ENCODE measurements around the gene MPG.
A peak's percentile ranks its signal among the peaks of the same experiment; 100 is the strongest.

Gene MPG

GRCh38 chr16:83781-84615, 6.0 kb downstream of the MPG start:
- DNase-seq (ENCODE audit: low read depth in 2 of 2), result no peak

DNA sequence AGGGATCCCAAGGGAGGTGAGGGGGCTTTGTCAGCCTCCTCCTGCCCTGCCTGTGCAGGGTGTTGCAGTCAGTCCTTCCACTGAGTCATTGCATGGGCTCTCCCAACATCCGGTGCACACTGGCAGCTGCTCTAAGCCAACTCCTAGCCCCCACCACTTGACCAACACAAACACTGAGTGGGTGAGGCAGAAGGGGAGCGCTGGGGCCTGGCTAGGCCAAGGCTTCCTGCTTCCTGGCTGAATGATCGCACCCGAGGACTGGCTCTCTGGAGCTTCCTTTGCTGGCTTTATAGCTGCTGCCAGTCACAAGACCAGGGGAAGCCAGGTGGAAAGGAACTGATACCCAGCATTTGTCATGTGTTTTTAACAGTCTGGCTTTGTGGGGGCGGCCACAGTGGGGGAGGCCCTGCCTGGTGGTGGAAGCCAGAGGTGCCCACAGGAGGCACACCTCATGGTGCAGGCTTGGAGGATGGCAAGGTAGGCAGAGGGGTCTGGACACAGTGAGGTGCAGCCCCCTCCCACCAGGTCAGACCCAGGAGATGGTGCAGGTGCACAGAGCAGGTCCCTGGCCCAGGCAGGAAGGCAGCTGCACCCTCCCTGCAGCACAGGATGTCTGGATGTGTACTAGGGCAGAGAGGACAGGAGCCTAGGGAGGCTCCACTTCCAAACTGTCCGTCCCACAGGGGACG, 6.8 kb downstream of the MPG start:
- DNase-seq (ENCODE audit: low read depth in 2 of 2), result peak; percentile 35 to 44

- no peak for DNase-seq (ENCODE audit: low read depth in 2 of 2)
Observed at GRCh38 chr16:85407-85782, 7.4 kb downstream of the MPG start.

GRCh38 chr16:85865-86264, 7.8 kb downstream of the MPG start:
- no peak for DNase-seq (ENCODE audit: low read depth in 2 of 2)

DNA sequence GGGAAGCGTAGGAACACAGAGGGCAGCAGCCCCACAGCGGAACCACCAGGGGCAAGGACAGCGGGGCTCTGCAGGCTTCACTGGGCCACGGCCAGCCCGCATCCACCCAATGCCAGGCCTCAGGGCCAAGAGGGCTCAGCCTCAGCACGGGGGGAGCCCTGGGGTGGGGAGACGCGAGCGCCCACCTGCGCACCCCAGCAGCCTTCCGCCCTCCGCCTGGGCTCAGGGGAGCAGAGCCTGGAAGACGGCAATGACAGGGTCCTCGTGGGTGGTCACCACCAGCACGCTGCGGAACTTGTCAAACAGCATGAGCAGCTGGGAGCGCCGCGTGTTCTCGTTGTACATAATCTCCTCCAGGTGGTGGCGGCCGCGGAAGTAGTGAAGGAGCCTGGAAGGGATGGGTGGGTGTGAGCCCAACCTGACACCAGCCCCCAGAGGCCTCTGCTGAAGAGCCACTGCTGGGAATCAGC, 8.5 kb downstream of the MPG start:
- no peak for DNase-seq (ENCODE audit: low read depth in 2 of 2)

GRCh38 chr16:88613-89012, 10.6 kb downstream of the MPG start:
- no peak for DNase-seq (ENCODE audit: low read depth in 2 of 2)

DNA sequence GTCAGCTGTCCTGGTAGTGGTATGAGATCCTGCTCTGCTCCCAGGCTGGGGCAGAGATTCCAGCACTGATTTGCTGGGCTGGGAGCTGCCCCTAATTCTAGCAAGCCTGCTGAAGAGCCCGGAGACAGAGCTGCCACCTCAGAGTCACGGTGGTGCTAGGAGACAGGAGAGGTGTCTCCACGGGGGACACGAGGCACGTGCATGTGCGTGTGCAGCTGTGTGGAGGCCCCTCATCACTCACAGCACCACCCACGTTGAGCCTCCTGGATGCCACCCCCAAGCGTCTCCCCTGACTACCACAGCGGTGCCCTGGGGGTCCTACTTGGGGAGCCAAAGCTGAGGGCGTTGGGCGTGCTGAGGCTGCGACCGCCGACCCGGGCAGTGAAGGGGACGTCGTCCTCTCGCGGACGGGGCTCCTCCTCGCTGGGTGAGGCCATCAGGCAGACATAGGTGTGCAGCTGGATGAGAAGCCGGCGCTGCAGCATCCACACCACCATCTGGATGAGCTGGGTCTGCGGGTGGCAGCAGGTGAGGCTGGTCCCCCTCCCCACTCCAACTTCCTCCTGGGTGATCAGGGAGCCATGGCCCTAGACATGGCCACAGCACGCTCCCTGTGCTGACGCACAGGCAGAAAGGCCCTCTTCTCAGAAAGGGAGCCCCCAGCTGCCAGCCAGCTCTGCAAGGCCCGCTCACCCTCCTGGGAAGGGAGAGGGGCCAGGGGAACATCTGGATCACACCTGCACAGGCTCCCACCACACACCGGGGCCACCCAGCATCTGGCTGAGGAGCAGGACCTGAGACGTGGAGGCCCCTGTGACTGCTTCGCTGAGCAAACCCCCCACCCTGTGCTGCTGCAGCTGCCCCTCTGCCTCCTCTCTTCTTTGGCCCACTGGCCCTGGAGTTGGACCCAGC, 11.6 kb downstream of the MPG start:
- DNase-seq (ENCODE audit: low read depth in 2 of 2), result no peak

- DNase-seq (ENCODE audit: low read depth in 2 of 2), result no peak
Observed at GRCh38 chr16:91484-91883, 13.5 kb downstream of the MPG start.

DNA sequence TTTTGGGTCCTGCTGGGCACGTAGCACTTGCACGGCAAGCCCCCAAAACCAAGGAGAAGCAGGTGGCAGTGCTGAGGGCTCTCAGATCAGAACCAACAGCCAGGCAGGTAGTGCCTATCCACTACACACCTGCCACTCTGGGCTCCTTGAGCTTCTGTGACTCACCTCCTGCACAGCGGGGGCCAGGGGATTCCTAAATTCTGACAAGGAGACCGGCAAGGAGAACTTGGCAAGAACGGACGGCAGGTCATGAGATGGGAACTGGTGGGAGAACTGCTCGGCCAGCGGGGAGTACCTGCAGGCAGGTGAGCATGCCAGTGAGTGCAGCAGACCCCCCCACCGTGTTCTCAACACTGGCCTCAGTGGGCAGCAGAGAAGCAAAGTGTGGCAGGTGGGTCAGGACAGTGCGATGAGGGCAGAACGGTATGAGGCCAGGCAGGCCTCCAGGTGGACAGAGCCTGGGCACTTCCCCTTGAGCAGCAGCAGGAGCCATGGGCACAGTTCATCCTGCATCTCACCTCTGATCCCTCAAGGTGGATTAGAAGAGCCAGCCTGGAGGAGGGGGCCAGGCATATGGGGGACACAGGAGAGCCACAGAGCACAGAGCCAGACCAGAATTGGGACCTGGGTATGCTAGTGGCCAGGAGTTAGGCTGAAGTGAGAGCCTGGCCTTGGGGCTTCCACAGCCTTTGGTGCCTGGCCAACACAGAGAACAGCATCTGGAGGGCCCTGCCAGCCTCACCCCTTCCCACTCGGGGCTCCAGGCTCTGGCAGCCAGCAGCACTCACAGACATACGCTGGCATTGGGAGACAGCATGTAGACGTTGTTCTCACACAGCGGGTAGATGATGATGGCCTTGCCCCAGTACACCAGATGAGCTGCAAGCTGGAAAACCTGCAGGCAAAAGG, 14.7 kb downstream of the MPG start:
- no peak for DNase-seq (ENCODE audit: low read depth in 2 of 2)

GRCh38 chr16:94918-95265, 16.9 kb downstream of the MPG start:
- DNase-seq (ENCODE audit: low read depth in 2 of 2), result no peak

GRCh38 chr16:96935-97381, 18.9 kb downstream of the MPG start:
- peak; percentile 83 to 84 for DNase-seq (ENCODE audit: low read depth in 2 of 2)

DNA sequence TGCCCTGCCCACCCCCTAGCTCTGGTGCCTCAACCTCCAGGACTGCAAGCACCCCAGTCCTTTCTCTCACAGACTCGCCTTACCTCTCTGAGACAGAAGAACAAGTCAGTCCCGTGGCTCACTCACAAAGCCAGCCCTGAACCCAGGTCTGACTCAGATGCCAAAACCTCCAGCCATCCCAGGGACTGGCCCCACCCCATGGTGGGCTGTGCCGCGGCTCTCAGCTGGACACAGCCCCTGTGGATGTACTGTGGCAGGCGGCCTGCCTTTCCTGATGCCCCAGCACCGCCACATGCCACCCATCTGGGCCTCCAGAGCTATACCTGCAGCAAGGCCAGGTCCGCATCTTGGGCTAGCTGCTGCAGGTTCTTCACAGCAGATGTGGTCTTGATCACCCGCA, 19.8 kb downstream of the MPG start:
- no peak for DNase-seq (ENCODE audit: low read depth in 2 of 2)

DNA sequence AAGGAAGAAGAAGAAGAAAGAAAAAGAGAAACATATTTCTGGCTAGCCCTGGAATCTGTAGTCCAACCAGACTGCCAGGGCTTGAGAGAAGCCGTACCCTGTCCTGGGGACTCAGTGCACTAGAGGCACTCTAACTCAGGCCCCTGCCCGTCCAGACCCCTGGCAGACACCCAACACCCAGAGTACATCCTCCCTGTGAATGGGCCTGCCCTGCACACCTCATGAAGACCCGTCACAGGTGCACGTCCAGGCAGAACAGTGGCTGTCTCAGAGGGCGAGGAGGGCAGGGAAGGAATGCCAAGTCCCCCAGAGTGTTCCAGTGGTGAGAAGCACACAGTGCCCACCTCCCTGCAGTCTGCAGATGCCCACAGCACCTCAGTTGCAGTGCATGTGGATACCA, 23.0 kb downstream of the MPG start:
- no peak for DNase-seq (ENCODE audit: low read depth in 2 of 2)

DNA sequence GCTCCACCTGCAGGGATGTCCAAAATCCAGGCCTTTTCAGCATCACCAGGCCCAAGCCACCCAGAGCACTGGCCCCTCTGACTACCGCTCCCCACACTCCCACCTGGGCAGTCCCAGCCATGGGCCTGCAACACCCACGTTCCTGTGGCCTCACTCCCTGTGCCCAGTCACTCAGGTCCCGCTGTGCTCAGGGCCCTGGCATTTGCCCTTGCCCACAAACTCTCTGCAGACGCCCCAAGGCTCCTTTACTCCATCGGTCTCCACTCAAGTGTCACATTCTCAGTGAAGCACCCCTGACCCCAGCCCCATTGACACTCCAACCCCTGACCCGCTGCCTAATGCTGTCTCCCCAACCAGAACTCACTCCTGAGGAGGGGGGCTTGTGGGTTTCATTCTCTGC, 23.6 kb downstream of the MPG start:
- DNase-seq (ENCODE audit: low read depth in 2 of 2), result no peak

- DNase-seq (ENCODE audit: low read depth in 2 of 2), result no peak
Observed at GRCh38 chr16:102060-102855, 24.2 kb downstream of the MPG start.

DNA sequence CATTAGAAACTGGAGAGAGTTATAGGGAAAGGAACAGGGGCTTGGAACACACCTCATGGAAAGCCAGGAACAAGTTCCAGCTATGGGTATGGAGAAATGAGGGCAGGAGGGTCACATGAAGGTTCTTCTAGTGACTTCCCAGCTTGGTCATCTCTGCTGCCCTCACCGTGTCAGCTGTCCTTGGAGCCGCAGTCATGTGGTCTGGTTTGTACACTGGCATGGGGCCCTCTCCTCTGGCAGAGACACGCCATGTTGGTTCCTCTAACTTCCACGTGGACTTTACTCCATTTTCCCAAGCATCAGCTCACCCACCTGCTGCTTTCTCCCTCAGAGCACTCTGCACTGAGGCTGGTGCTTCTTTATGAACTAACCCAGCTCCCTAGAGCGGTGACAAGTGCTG, 26.3 kb downstream of the MPG start:
- DNase-seq (ENCODE audit: low read depth in 2 of 2), result no peak

DNA sequence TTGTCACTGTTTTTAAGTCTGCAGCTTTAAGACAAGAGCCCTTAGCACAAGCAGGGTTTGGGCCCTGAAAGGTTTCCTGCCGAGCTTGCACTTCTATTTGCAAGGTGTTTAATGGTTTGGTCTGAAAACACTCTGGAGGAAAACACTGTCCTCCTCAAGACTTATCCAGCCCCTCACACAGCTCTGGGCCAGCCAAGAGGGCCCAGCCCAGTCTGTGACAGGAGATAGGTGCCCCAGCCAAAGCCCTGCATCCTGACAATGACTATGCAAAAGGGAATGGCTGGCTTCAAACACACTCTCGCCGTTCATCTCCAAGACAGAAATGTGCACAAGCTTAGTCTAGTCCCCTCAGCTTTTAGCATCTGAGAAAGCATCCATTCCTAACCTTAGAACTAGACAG, 26.9 kb downstream of the MPG start:
- DNase-seq (ENCODE audit: low read depth in 2 of 2), result no peak

- no peak for DNase-seq (ENCODE audit: low read depth in 2 of 2)
Observed at GRCh38 chr16:105521-105920, 27.5 kb downstream of the MPG start.

DNA sequence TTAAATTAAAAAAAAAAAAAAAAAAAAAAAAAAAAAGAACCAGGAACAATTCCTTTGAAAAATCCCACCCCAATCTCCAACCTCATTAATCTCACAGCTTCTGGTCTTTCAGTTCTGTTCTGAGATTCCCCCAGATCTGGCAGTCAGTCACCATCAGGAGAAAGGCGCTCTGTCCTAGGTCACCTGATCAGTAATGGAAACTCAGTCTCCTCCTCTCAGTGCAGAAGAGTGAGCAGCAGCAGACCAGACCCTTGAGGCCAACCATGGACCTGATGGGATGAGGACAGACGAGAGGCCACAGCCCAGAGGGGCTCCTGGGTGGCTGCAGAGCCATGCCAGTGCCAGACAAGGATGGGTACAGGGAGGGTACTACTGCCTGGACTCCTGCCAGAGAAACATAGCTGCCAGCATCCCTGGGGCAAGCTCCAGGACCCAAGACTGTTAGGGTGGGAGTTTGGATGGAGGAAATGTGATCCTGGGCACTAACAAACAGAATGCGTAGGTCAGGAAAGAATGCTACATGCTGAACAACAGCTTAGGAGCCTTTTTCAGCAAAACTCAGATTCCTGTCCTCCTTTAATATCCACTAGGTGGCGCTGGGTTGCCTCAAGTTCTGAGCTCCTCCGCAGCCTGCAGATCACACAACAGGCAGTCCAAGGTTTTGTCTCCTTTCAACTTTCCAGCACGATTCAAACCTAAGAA, 28.7 kb downstream of the MPG start:
- peak; percentile 26 to 48 for DNase-seq (ENCODE audit: low read depth in 2 of 2)

Data from stimulated activated CD4-positive, alpha-beta T cell treated with anti-CD3 and anti-CD28 coated beads, Interleukin-1b, Interleukin-23, amount 100 ng/mL, for 4 hours (primary cell).